ENCODE data around the gene GPA33. TPM values are rescaled to one million over a fixed set of nuclear protein-coding genes. Genes with fewer than 3 reads are reported as not detected.

The GPA33 gene
- total RNA-seq, 1 donor from 2014 or later = not detected

DNA sequence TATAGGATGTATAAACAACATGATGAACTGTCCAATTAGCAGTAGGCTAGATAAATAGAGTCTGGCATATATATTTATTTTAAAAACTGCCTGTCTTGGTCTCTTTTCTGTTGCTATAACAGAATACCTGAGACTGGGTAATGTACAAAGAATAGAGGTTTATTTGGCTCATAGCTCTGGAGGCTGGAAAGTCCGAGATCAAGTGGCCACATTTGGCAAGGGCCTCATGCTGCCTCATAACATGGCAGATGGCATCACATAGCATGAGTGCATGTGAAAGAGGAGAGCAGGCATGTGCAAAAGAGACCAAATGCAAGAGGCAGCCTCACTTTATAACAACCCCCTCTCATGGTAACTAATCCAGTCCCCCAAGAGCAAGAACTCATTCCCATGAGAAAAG is 9.7 kb upstream of the GPA33 start:
- Mint-ChIP-seq H3K4me1 (ENCODE audit: unreplicated experiment) (peaks cover 24% of the 10 kb centered on the region), H3K27me3 (ENCODE audit: unreplicated experiment) (peaks cover 28% of the 10 kb centered on the region), H3K9me3 (ENCODE audit: unreplicated experiment) (peaks cover 4% of the 10 kb centered on the region), H3K36me3 (ENCODE audit: unreplicated experiment) (peaks cover 5% of the 10 kb centered on the region), H3K27ac (ENCODE audit: unreplicated experiment) (no peak overlapping the region), H3K4me3 (ENCODE audit: unreplicated experiment) (no peak overlapping the region)
- TF ChIP-seq CTCF (IDR thresholded peaks at IDR 0.05) = no peak
- DNase-seq (ENCODE audit: extremely low spot score, unreplicated experiment) = no peak

DNA sequence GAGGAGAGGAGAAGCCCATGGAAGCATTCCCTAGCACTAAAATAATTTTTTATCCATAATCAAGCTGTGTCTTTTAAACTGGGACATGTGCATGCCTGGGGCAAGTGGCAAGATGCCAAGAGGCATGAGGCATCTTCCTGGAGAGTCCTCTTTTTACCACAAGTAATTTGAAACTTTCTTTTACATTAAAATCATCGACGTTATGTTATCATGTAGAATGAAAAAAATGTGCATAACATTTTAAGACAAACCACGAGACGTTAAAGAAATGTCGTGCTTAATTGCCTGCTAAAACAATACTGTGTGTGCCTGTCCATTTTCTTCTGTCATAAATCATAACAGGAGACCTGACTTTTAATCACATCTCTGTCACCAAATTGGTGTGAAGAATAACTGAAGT is 5.2 kb upstream of the GPA33 start:
- no peak for TF ChIP-seq CTCF (IDR thresholded peaks at IDR 0.05)
- Mint-ChIP-seq H3K27ac (ENCODE audit: unreplicated experiment) (peak overlapping the region; percentile 50), H3K9me3 (ENCODE audit: unreplicated experiment) (peaks cover 4% of the 10 kb centered on the region), H3K4me1 (ENCODE audit: unreplicated experiment) (peaks cover 35% of the 10 kb centered on the region), H3K4me3 (ENCODE audit: unreplicated experiment) (no peak overlapping the region), H3K36me3 (ENCODE audit: unreplicated experiment) (peaks cover 5% of the 10 kb centered on the region), H3K27me3 (ENCODE audit: unreplicated experiment) (peaks cover 18% of the 10 kb centered on the region)
- DNase-seq (ENCODE audit: extremely low spot score, unreplicated experiment) = peak; percentile 93

DNA sequence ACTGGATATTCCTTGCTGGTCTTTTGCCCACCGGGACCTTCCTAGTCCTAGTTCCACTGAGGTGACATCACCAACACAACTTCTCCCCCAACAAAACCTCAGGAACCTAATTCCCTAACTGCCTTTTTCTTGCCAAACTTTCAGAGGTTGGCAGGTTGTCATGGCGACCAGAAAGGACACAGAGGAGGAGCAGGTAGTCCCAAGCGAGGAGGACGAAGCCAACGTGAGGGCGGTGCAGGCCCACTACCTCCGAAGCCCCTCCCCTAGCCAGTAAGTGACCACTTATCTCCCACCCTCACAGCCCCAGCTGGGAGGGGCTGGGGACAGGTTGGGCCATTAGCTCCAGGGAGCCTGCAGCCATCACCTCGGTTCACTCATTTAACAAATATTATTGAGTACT is 4.5 kb upstream of the GPA33 start:
- H3K9me3 Mint-ChIP-seq (ENCODE audit: unreplicated experiment) = peaks cover 4% of the 10 kb centered on the region
- peaks cover 5% of the 10 kb centered on the region for H3K36me3 Mint-ChIP-seq (ENCODE audit: unreplicated experiment)
- H3K4me1 Mint-ChIP-seq (ENCODE audit: unreplicated experiment) = peaks cover 35% of the 10 kb centered on the region
- TF ChIP-seq CTCF (IDR thresholded peaks at IDR 0.05) = no peak
- peak overlapping the region; percentile 50 for H3K27ac Mint-ChIP-seq (ENCODE audit: unreplicated experiment)
- peaks cover 16% of the 10 kb centered on the region for H3K27me3 Mint-ChIP-seq (ENCODE audit: unreplicated experiment)
- no peak overlapping the region for H3K4me3 Mint-ChIP-seq (ENCODE audit: unreplicated experiment)
- no peak for DNase-seq (ENCODE audit: extremely low spot score, unreplicated experiment)

GRCh38 chr1:167093846-167094516 is 3.8 kb upstream of the GPA33 start, which contains the start of gene STYXL2:
Gene STYXL2, plus strand, starts transcription at chr1:167094075. Its CDS starts 775 bp downstream, at chr1:167094850.
- no peak for TF ChIP-seq CTCF (IDR thresholded peaks at IDR 0.05)
- Mint-ChIP-seq H3K9me3 (ENCODE audit: unreplicated experiment) (peaks cover 4% of the 10 kb centered on the region), H3K36me3 (ENCODE audit: unreplicated experiment) (peaks cover 3% of the 10 kb centered on the region), H3K4me3 (ENCODE audit: unreplicated experiment) (peak within 1 kb of the TSS; percentile 33), H3K27me3 (ENCODE audit: unreplicated experiment) (peaks cover 14% of the 10 kb centered on the region), H3K27ac (ENCODE audit: unreplicated experiment) (peak within 1 kb of the TSS; percentile 50), H3K4me1 (ENCODE audit: unreplicated experiment) (peaks cover 35% of the 10 kb centered on the region)
- DNase-seq (ENCODE audit: extremely low spot score, unreplicated experiment) = no peak

GRCh38 chr1:167092653-167093052 is 2.5 kb upstream of the GPA33 start:
- H3K9me3 Mint-ChIP-seq (ENCODE audit: unreplicated experiment) = peaks cover 4% of the 10 kb centered on the region
- H3K4me3 Mint-ChIP-seq (ENCODE audit: unreplicated experiment) = no peak overlapping the region
- H3K27ac Mint-ChIP-seq (ENCODE audit: unreplicated experiment) = no peak overlapping the region
- H3K36me3 Mint-ChIP-seq (ENCODE audit: unreplicated experiment) = peaks cover 3% of the 10 kb centered on the region
- peaks cover 11% of the 10 kb centered on the region for H3K27me3 Mint-ChIP-seq (ENCODE audit: unreplicated experiment)
- no peak for DNase-seq (ENCODE audit: extremely low spot score, unreplicated experiment)
- TF ChIP-seq CTCF (IDR thresholded peaks at IDR 0.05) = no peak
- H3K4me1 Mint-ChIP-seq (ENCODE audit: unreplicated experiment) = peaks cover 35% of the 10 kb centered on the region

All from osteocyte (in vitro differentiated cells).